OCI-LY7 (cell line): ENCODE results near the gene MAN1C1.

Source experiments
- EZH2phosphoT487 ChIP-seq: fragments of 200-600 bp; sonication (generic); IDR thresholded peaks from 2 replicates; pipeline ENCODE4 v1.6.1; 2018; ENCODE audit warnings: low read depth, borderline replicate concordance, mild to moderate bottlenecking, mixed run types, antibody characterized with exemption, low read length, moderate library complexity, mixed read lengths
- TF ChIP-seq, protein P1 (sequence below): fragments of 200-600 bp; sonication (generic); conservative IDR thresholded peaks from 2 replicates; pipeline ENCODE4 v1.5.1; 2014; ENCODE audit warnings: mild to moderate bottlenecking, antibody characterized with exemption, low read length, moderate library complexity, mixed read lengths

DNA sequence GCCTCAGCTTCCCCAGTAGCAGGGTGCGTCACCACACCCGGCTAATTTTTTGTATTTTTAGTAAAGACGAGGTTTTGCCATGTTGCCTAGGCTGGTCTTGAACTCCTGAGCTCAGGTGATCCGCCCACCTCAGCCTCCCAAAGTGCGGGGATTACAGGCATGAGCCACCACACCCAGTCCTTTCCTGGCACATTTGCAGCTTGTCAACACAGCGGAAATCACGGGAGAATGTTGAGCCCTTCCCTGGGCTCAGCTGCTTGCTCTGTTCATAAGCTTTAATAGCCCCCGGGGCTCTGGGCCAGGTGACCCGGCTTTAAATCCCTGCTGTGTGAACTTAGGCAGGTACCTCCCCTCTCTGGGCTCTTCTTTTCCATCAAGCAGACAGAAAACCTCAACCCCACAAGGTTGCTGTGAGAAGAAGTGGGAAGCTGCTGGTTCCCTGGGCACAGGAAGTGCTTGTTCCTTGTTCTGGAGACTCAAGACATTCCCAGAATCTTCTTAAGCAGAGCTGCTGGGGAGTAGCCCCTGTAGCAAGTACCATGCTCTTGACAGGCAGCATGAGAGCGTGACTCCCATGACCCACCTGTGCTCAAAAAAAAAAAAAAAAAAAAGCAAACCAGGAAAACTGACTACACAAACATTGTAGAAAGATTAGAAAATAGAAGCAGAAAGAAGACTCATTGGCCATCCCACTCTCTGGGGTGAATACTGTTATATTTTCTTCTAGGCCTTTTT, 168.9 kb downstream of the MAN1C1 start:
- TF ChIP-seq, protein P1, sequence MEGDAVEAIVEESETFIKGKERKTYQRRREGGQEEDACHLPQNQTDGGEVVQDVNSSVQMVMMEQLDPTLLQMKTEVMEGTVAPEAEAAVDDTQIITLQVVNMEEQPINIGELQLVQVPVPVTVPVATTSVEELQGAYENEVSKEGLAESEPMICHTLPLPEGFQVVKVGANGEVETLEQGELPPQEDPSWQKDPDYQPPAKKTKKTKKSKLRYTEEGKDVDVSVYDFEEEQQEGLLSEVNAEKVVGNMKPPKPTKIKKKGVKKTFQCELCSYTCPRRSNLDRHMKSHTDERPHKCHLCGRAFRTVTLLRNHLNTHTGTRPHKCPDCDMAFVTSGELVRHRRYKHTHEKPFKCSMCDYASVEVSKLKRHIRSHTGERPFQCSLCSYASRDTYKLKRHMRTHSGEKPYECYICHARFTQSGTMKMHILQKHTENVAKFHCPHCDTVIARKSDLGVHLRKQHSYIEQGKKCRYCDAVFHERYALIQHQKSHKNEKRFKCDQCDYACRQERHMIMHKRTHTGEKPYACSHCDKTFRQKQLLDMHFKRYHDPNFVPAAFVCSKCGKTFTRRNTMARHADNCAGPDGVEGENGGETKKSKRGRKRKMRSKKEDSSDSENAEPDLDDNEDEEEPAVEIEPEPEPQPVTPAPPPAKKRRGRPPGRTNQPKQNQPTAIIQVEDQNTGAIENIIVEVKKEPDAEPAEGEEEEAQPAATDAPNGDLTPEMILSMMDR: no peak
- TF ChIP-seq EZH2phosphoT487: no peak
